Measurements from ENCODE around the gene TAF15.

TAF15 gene

GRCh38 chr17:35872196-35872980 lies 63.1 kb downstream of the TAF15 start:
- DNase-seq, result no peak

- no peak for DNase-seq
These were observed 66.0 kb downstream of the TAF15 start for GRCh38 chr17:35875072-35875799.

GRCh38 chr17:35875800-35876139 lies 66.5 kb downstream of the TAF15 start:
- no peak for DNase-seq

- DNase-seq, result no peak
These were observed 67.2 kb downstream of the TAF15 start for GRCh38 chr17:35876534-35876933.

GRCh38 chr17:35877345-35878029 lies 68.2 kb downstream of the TAF15 start:
- no peak for DNase-seq

GRCh38 chr17:35878361-35878760 lies 69.1 kb downstream of the TAF15 start:
- DNase-seq, result no peak

- DNase-seq, result no peak
These were observed 70.7 kb downstream of the TAF15 start, which contains the start of gene CCL5 for GRCh38 chr17:35879773-35880654. TSS of gene CCL5 (minus strand) at chr17:35880360.

- DNase-seq, result no peak
These were observed 80.0 kb downstream of the TAF15 start for GRCh38 chr17:35889241-35889640.

GRCh38 chr17:35889818-35890773 lies 80.8 kb downstream of the TAF15 start:
- DNase-seq, result peak in 1 of 14 donors; percentile 5

GRCh38 chr17:35890774-35891155 lies 81.5 kb downstream of the TAF15 start:
- no peak for DNase-seq

- no peak for DNase-seq
These were observed 82.0 kb downstream of the TAF15 start for GRCh38 chr17:35891269-35891668.

GRCh38 chr17:35892091-35893035 lies 83.1 kb downstream of the TAF15 start:
- DNase-seq, result no peak

- no peak for DNase-seq
These were observed 84.5 kb downstream of the TAF15 start for GRCh38 chr17:35893751-35894150.

- DNase-seq, result no peak
These were observed 84.9 kb downstream of the TAF15 start for GRCh38 chr17:35894206-35894605.

- DNase-seq, result no peak
These were observed 86.6 kb downstream of the TAF15 start for GRCh38 chr17:35895636-35896587.

Measured in C1 segment of cervical spinal cord (tissue), 14 donors.